ENCODE measurements around the gene CYBB.
"Not testable (repeated sequence)": the region's sequence is repeated elsewhere in the genome, so short reads cannot be mapped to it uniquely, and the experiment has no call there.

The CYBB gene

GRCh38 chrX:37779857-37780256, at the start of gene CYBB:
Gene CYBB, plus strand, starts transcription at chrX:37780059. Its CDS starts 19 bp downstream, at chrX:37780078.
- no peak for DNase-seq

GRCh38 chrX:37745354-37745753, 34.5 kb upstream of the CYBB start:
- peak; percentile 63 to 82 for DNase-seq

- DNase-seq = no peak
Measured at GRCh38 chrX:37745835-37746217, 34.0 kb upstream of the CYBB start.

- no peak for DNase-seq
Measured at GRCh38 chrX:37746218-37746941, 33.5 kb upstream of the CYBB start.

- DNase-seq = no peak
Measured at GRCh38 chrX:37746951-37747350, 32.9 kb upstream of the CYBB start.

- no peak for DNase-seq
Measured at GRCh38 chrX:37752281-37752680, 27.6 kb upstream of the CYBB start.

- DNase-seq = no peak
Measured at GRCh38 chrX:37752936-37753335, 26.9 kb upstream of the CYBB start.

GRCh38 chrX:37753384-37753783, 26.5 kb upstream of the CYBB start:
- no peak for DNase-seq

GRCh38 chrX:37754516-37754915, 25.3 kb upstream of the CYBB start:
- no peak for DNase-seq

- no peak for DNase-seq
Measured at GRCh38 chrX:37755025-37755424, 24.8 kb upstream of the CYBB start.

GRCh38 chrX:37757082-37757481, 22.8 kb upstream of the CYBB start:
- DNase-seq = no peak

GRCh38 chrX:37759351-37759750, 20.5 kb upstream of the CYBB start:
- no peak for DNase-seq

- DNase-seq = no peak
Measured at GRCh38 chrX:37759878-37760418, 19.9 kb upstream of the CYBB start.

GRCh38 chrX:37763400-37763799, 16.5 kb upstream of the CYBB start:
- no peak for DNase-seq

- DNase-seq = no peak
Measured at GRCh38 chrX:37765507-37765906, 14.4 kb upstream of the CYBB start.

GRCh38 chrX:37767430-37767829, 12.4 kb upstream of the CYBB start:
- no peak for DNase-seq

GRCh38 chrX:37768866-37769265, 11.0 kb upstream of the CYBB start:
- DNase-seq = not testable (repeated sequence)

GRCh38 chrX:37776283-37776986, 3.4 kb upstream of the CYBB start:
- no peak for DNase-seq

GRCh38 chrX:37776987-37777325, 2.9 kb upstream of the CYBB start:
- no peak for DNase-seq

- DNase-seq = no peak
Measured at GRCh38 chrX:37781081-37781480, 1.2 kb downstream of the CYBB start.

GRCh38 chrX:37781814-37782213, 2.0 kb downstream of the CYBB start:
- no peak for DNase-seq

GRCh38 chrX:37782359-37782758, 2.5 kb downstream of the CYBB start:
- DNase-seq = no peak

- no peak for DNase-seq
Measured at GRCh38 chrX:37783305-37783704, 3.4 kb downstream of the CYBB start.

- no peak for DNase-seq
Measured at GRCh38 chrX:37785569-37785968, 5.7 kb downstream of the CYBB start.
